T-helper 1 cell (primary cell): ENCODE results near the gene NUFIP1.
"Not testable (repeated sequence)": the region's sequence is repeated elsewhere in the genome, so short reads cannot be mapped to it uniquely, and the experiment has no call there.

Source experiments
- DNase-seq, 5 donors: peaks; one replicate each; pipeline ENCODE4 v3.0.0-alpha.2; 2012 to 2020

Gene NUFIP1

GRCh38 chr13:44969551-44970484 lies 19.5 kb downstream of the NUFIP1 start:
- no peak for DNase-seq

GRCh38 chr13:44968434-44968815 lies 20.8 kb downstream of the NUFIP1 start:
- DNase-seq: no peak

GRCh38 chr13:44967704-44968433 lies 21.4 kb downstream of the NUFIP1 start:
- no peak for DNase-seq

- no peak for DNase-seq
Measured at GRCh38 chr13:44961997-44962396, 27.3 kb downstream of the NUFIP1 start.

GRCh38 chr13:44955406-44955805 lies 33.9 kb downstream of the NUFIP1 start:
- no peak for DNase-seq

GRCh38 chr13:44954224-44954623 lies 35.0 kb downstream of the NUFIP1 start:
- no peak for DNase-seq

- no peak for DNase-seq
Measured at GRCh38 chr13:44952671-44953070, 36.6 kb downstream of the NUFIP1 start.

GRCh38 chr13:44951184-44951583 lies 38.1 kb downstream of the NUFIP1 start:
- DNase-seq: no peak

GRCh38 chr13:44943411-44943810 lies 45.9 kb downstream of the NUFIP1 start:
- DNase-seq: not testable (repeated sequence)

GRCh38 chr13:44938854-44939253 lies 50.4 kb downstream of the NUFIP1 start:
- no peak for DNase-seq

- no peak for DNase-seq
Measured at GRCh38 chr13:44936246-44936645, 53.0 kb downstream of the NUFIP1 start.

GRCh38 chr13:44934724-44935123 lies 54.5 kb downstream of the NUFIP1 start:
- peak in 1 of 5 donors; percentile 31 for DNase-seq

- DNase-seq: no peak
Measured at GRCh38 chr13:44932850-44933251, 56.4 kb downstream of the NUFIP1 start.

- DNase-seq: no peak
Measured at GRCh38 chr13:44932171-44932849, 57.0 kb downstream of the NUFIP1 start.

- DNase-seq: no peak
Measured at GRCh38 chr13:44930963-44931623, 58.2 kb downstream of the NUFIP1 start.

- no peak for DNase-seq
Measured at GRCh38 chr13:44930280-44930679, 59.0 kb downstream of the NUFIP1 start.

GRCh38 chr13:44929692-44930091 lies 59.6 kb downstream of the NUFIP1 start:
- no peak for DNase-seq

- no peak for DNase-seq
Measured at GRCh38 chr13:44927968-44928367, 61.3 kb downstream of the NUFIP1 start.

GRCh38 chr13:44921931-44922758 lies 67.1 kb downstream of the NUFIP1 start:
- no peak for DNase-seq

GRCh38 chr13:44921246-44921877 lies 67.9 kb downstream of the NUFIP1 start:
- DNase-seq: no peak

- DNase-seq: no peak
Measured at GRCh38 chr13:44920013-44920412, 69.3 kb downstream of the NUFIP1 start.
